Measurements from ENCODE around the gene PLEKHA1.

PLEKHA1 gene

DNA sequence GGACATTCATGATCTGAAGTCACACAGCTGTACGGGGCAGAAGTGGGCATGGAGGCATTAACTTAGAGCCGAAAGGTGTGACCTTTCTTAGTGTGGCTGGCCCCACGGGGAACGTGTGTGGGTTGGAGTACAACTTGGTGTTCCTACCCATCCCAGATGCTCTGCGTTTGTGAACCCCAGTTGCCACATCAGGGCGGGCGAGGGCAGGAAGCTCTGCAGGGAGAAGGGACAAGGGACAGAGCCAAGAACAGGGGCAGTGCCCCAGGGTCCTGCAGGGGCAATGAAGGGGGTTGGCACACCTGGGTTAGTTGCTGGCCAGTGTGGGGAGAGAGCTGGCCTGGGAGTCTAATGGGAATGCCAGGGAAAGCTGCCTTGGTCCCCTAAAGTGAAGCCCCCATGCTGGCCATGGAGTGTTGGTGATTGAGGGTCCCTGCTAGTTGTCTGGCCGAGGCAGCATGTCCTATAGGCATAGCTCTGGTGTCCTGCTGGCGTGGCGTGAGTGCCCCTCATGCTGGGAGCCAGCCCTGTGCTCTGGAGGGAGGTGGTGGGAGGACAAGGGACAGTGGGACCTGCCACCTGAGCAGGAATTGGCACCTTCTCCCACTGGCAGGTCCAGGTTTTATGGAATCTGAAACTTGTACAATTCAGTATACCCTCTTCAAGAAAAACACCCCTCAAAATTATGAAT, 105.8 kb downstream of the PLEKHA1 start:
- no peak for DNase-seq (ENCODE audit: low read depth)

DNA sequence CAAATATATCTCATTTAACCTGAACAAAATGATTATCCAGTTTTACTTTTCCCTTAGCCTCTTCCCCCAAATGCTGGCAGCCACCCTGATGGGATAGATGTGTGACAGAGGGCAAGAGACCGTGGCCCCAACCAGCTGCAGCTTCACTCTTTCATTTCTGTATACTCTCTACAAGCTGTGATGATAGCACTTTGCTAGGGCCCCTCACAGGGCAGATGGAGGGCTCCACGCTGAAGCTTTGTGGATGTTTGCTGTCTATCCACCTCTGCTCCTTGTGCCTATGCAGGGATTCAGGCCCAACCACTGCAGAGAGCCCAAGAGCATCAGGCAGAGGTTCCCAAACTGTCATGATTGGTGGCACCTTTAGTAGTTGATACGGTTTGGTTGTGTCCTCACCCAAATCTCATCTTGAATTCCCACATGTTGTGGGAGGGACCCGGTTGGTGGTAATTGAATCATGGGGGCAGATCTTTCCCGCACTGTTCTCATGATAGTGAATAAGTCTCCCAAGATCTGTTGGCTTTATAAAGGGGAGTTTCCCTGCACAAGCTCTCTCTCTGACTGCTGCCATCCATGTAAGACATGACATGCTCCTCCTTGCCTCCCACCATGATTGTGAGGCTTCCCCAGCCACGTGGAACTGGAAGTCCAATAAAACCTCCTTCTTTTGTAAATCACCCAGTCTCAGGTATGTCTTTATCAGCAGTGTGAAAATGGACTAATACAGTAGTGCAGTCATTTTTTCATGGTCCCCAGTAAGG, 107.0 kb downstream of the PLEKHA1 start:
- DNase-seq (ENCODE audit: low read depth): no peak
